PC-9 (cell line): ENCODE measurements around the gene PARP2. TPM values are rescaled to one million over a fixed set of nuclear protein-coding genes. Genes with fewer than 3 reads are reported as not detected.

ENCODE experiments used
- Bru-seq: library from RNA; stranded (reverse); fragments of 400-500 nt; gene quantifications from one replicate; lab custom pipeline; 2021; lab: Mats Ljungman, UMichigan
- BruChase-seq, 2 experiments: library from RNA; stranded (reverse); fragments of 400-500 nt; gene quantifications; one replicate each; lab custom pipeline; 2021; lab: Mats Ljungman, UMichigan
- BruUV-seq: library from RNA; stranded (reverse); fragments of 400-500 nt; replicated peaks from 2 replicates; lab custom pipeline; 2021; lab: Mats Ljungman, UMichigan
- CTCF ChIA-PET: fragments of 300-600 bp; sonication (Branson Sonifier 250); formaldehyde crosslinking; loops from one replicate; lab custom pipeline; 2022; ENCODE audit warnings: antibody characterized with exemption; lab: Charles Lee
- POLR2A ChIA-PET: fragments of 300-600 bp; sonication (Branson Sonifier 250); formaldehyde crosslinking; loops from one replicate; lab custom pipeline; 2022; ENCODE audit warnings: antibody characterized with exemption; ENCODE audit not compliant: unreplicated experiment; lab: Charles Lee
- DNase-seq, 2 experiments: peaks; one replicate each; pipeline versions ENCODE4 v3.0.0 to v3.0.0-alpha.2; 2015 to 2022; ENCODE audit warnings: mixed read lengths in 1 of 2
- H2AFZ ChIP-seq: fragments of 200-600 bp; sonication (generic); 2 replicates; pipeline ENCODE4 v1.8.1; 2017; ENCODE audit warnings: antibody characterized with exemption
- H3F3A ChIP-seq: fragments of 200-600 bp; sonication (generic); 2 replicates; pipeline ENCODE4 v1.8.1; 2017; ENCODE audit warnings: antibody characterized with exemption, mild to moderate bottlenecking, low read depth; ENCODE audit not compliant: insufficient read depth
- H3K27ac ChIP-seq: fragments of 200-600 bp; sonication (generic); 2 replicates; pipeline ENCODE4 v1.6.1; 2016; ENCODE audit warnings: mixed run types
- H3K27me3 ChIP-seq: fragments of 200-600 bp; sonication (generic); 2 replicates; pipeline ENCODE4 v1.6.1; 2016; ENCODE audit warnings: low read depth, mixed run types; ENCODE audit not compliant: insufficient read depth
- H3K36me3 ChIP-seq: fragments of 200-600 bp; sonication (generic); 2 replicates; pipeline ENCODE4 v1.6.1; 2016; ENCODE audit warnings: low read depth, mixed run types
- H3K4me1 ChIP-seq: fragments of 200-600 bp; sonication (generic); replicated peaks from 2 replicates; pipeline ENCODE4 v1.6.1; 2016; ENCODE audit warnings: mixed run types; ENCODE audit not compliant: insufficient read depth
- H3K4me2 ChIP-seq: fragments of 200-600 bp; sonication (generic); 2 replicates; pipeline ENCODE4 v1.6.1; 2017; ENCODE audit warnings: mixed run types
- H3K4me3 ChIP-seq: fragments of 200-600 bp; sonication (generic); 2 replicates; pipeline ENCODE4 v1.6.1; 2016; ENCODE audit warnings: mixed run types
- H3K79me2 ChIP-seq: fragments of 200-600 bp; sonication (generic); 2 replicates; pipeline ENCODE4 v1.6.1; 2017; ENCODE audit warnings: low read depth, mixed run types
- H3K9me2 ChIP-seq: fragments of 200-600 bp; sonication (generic); 2 replicates; pipeline ENCODE4 v1.8.1; 2017; ENCODE audit warnings: mild to moderate bottlenecking; ENCODE audit not compliant: insufficient read depth
- H3K9me3 ChIP-seq: fragments of 200-600 bp; sonication (generic); 2 replicates; pipeline ENCODE4 v1.8.1; 2016; ENCODE audit warnings: low read depth; ENCODE audit not compliant: insufficient read depth
- H4K20me1 ChIP-seq: fragments of 200-600 bp; sonication (generic); 2 replicates; pipeline ENCODE4 v1.8.1; 2017; ENCODE audit not compliant: insufficient read depth
- EZH2 ChIP-seq: fragments of 200-600 bp; sonication (generic); IDR thresholded peaks from 2 replicates; pipeline ENCODE4 v1.8.0; 2017; ENCODE audit warnings: antibody characterized with exemption, low read depth
- intact Hi-C: fragments of 100-400 bp; cut with micrococcal nuclease; formaldehyde crosslinking; loops from one replicate; pipeline ENCODE4 v1.10.0; 2022; ENCODE audit not compliant: unreplicated experiment
- long read RNA-seq: library from polyadenylated mRNA; stranded (forward); transcript quantifications from one replicate; pipeline ENCODE4 v2.0.0, GENCODE V29; 2022
- total RNA-seq: library from RNA; stranded (reverse); gene quantifications from 2 replicates; pipeline ENCODE4 v1.2.3, GENCODE V29; 2021
- TF ChIP-seq, protein P1 (sequence below): fragments of 200-600 bp; sonication (generic); conservative IDR thresholded peaks from 2 replicates; pipeline ENCODE4 v1.6.1; 2017; ENCODE audit warnings: mixed run types, antibody characterized with exemption, mild to moderate bottlenecking, moderate library complexity

The PARP2 gene, protein sequence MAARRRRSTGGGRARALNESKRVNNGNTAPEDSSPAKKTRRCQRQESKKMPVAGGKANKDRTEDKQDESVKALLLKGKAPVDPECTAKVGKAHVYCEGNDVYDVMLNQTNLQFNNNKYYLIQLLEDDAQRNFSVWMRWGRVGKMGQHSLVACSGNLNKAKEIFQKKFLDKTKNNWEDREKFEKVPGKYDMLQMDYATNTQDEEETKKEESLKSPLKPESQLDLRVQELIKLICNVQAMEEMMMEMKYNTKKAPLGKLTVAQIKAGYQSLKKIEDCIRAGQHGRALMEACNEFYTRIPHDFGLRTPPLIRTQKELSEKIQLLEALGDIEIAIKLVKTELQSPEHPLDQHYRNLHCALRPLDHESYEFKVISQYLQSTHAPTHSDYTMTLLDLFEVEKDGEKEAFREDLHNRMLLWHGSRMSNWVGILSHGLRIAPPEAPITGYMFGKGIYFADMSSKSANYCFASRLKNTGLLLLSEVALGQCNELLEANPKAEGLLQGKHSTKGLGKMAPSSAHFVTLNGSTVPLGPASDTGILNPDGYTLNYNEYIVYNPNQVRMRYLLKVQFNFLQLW
- total RNA-seq: 22.1 and 23.3 TPM in 2 replicates
- Bru-seq, nascent RNA: percentile 72 among the genes with signal in this experiment
- percentile 67 among the genes with signal in this experiment for BruChase-seq, experiment 1, labeled RNA remaining after a 2-hour chase
- BruChase-seq, experiment 2, labeled RNA remaining after a 6-hour chase: percentile 77 among the genes with signal in this experiment
- long read RNA-seq, transcript PARP2-202 (16 exons, 1,881 nt): major isoform, 35 of 47 reads
- long read RNA-seq, partial matches to known transcripts: 4 of 47 reads
- long read RNA-seq, other reads (novel, unspliced or antisense): 8 of 47 reads

DNA sequence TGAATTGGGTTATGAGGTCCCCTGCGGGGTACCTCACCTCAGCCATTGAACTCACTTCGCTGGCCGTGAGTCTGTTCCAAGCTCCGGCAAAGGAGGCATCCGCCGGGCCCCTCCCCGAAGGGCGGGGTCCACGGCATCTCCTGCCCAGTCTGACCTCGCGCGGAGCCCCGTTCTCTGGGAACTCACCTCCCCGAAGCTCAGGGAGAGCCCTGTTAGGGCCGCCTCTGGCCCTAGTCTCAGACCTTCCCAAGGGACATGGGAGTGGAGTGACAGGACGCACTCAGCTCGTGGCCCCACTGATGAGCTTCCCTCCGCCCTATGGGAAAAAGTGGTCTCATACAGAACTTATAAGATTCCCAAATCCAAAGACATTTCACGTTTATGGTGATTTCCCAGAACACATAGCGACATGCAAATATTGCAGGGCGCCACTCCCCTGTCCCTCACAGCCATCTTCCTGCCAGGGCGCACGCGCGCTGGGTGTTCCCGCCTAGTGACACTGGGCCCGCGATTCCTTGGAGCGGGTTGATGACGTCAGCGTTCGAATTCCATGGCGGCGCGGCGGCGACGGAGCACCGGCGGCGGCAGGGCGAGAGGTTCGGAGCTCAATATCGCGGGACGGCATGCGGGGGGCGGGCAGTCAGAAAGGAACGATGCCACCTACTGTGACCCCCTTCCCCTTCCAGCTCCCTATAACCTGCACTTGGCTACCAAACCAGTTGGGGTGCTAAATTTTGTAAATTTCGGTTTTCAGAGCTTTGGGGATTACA lies at the start of gene PARP2:
Gene PARP2, plus strand, starts transcription at position 544 of the 770 bp plus-strand sequence. Its CDS starts 7 bp downstream, at position 551.
- Histone ChIP-seq H3K27me3 (no peaks in the 10 kb centered on the region), H3K9me3 (no peaks in the 10 kb centered on the region), H3K27ac (peak within 1 kb of the TSS; percentile 94), H3K4me1 (0 out of 2 replicates have a peak, but pooled peaks cover 8% of the 10 kb centered on the region), H3K4me2 (peak within 1 kb of the TSS; percentile 92), H4K20me1 (no peaks in the 10 kb centered on the region), H3K79me2 (peaks cover 15% of the 10 kb centered on the region), H3K36me3 (no peaks in the 10 kb centered on the region), H3K9me2 (no peaks in the 10 kb centered on the region), H2AFZ (peak within 1 kb of the TSS; percentile 94), H3F3A (peaks cover 20% of the 10 kb centered on the region), H3K4me3 (peak within 1 kb of the TSS; percentile 87)
- peak; percentile 95 to 97 for DNase-seq
- BruUV-seq: TSS peak; percentile 100
- intact Hi-C loops: loop anchor here (10.0 kb wide), 1 partner anchor 122 kb away; the partner anchor contains the start of genes PIP4P1 and PNP
- no peak for TF ChIP-seq EZH2
- TF ChIP-seq, protein P1, sequence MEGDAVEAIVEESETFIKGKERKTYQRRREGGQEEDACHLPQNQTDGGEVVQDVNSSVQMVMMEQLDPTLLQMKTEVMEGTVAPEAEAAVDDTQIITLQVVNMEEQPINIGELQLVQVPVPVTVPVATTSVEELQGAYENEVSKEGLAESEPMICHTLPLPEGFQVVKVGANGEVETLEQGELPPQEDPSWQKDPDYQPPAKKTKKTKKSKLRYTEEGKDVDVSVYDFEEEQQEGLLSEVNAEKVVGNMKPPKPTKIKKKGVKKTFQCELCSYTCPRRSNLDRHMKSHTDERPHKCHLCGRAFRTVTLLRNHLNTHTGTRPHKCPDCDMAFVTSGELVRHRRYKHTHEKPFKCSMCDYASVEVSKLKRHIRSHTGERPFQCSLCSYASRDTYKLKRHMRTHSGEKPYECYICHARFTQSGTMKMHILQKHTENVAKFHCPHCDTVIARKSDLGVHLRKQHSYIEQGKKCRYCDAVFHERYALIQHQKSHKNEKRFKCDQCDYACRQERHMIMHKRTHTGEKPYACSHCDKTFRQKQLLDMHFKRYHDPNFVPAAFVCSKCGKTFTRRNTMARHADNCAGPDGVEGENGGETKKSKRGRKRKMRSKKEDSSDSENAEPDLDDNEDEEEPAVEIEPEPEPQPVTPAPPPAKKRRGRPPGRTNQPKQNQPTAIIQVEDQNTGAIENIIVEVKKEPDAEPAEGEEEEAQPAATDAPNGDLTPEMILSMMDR: no peak
- CTCF ChIA-PET: interaction anchor here (0.5 to 1.2 kb wide), 6 partner anchors 16 to 929 kb away, joined by 3 to 8 read pairs (median 4); partner anchors contain the start of gene APEX1
- POLR2A ChIA-PET: interaction anchor here (0.6 to 2.8 kb wide), 9 partner anchors 10 to 339 kb away, joined by 3 to 31 read pairs (median 5); partner anchors contain the start of genes APEX1, OSGEP, PIP4P1 and TEP1

DNA sequence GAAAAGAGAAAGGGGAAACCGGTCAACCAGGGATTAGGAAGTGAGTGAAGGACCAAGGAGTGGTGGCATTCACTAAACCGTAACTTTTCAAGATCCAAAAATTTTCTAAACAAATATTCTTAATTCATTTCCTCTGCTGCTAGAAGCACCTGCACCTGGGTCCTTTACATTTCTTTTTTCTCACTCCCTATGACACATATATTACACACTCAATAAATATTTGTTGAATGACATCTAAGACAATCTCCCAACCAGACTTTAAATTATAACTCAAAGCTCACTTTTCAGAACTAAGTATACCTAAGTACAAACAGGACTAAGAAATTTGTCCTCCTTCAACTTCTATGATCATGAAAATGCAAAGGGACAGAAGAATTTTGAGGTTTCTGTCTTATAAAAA lies 48.8 kb upstream of the PARP2 start:
- no TSS peak for BruUV-seq
- Histone ChIP-seq H3K4me2 (no peak overlapping the region), H3K27ac (peak overlapping the region; percentile 19; the same call in 1 of the 2 replicates), H3K9me3 (no peaks in the 10 kb centered on the region), H3F3A (no peaks in the 10 kb centered on the region), H4K20me1 (no peaks in the 10 kb centered on the region), H3K27me3 (no peaks in the 10 kb centered on the region), H2AFZ (no peak overlapping the region), H3K36me3 (no peaks in the 10 kb centered on the region), H3K79me2 (no peaks in the 10 kb centered on the region), H3K4me1 (no peaks in the 10 kb centered on the region), H3K4me3 (no peak overlapping the region), H3K9me2 (no peaks in the 10 kb centered on the region)
- intact Hi-C loops: no loop called here
- ChIA-PET CTCF (no interaction called here), POLR2A (no interaction called here)
- no peak for TF ChIP-seq EZH2
- TF ChIP-seq, protein P1: no peak
- no peak for DNase-seq
